K562 (cell line): ENCODE results near the gene RSRC1. TPM values are rescaled to one million over a fixed set of nuclear protein-coding genes. Genes with fewer than 3 reads are reported as not detected.

Experiments used
- ATF3 ChIP-seq, 2 experiments: fragments of 450-650 bp in 1 of 2; sonication (generic) in 1 of 2; formaldehyde crosslinking in 1 of 2; IDR thresholded peaks in 1 of 2; conservative IDR thresholded peaks in 1 of 2; 2 replicates each; pipeline versions ENCODE4 v1.6.1 to v1.8.1; 2016 to 2023; ENCODE audit warnings: mild to moderate bottlenecking in 2 of 2, moderate library complexity in 2 of 2, inconsistent platforms in 1 of 2, missing genetic modification reagents in 1 of 2
- BRF1 ChIP-seq: IDR thresholded peaks from 3 replicates; pipeline ENCODE4 v1.6.1; 2011; ENCODE audit warnings: borderline replicate concordance, mild to moderate bottlenecking; ENCODE audit not compliant: insufficient read length; ENCODE audit errors: extremely low read depth
- CEBPG ChIP-seq, 3 experiments: fragments of 200-800 bp in 1 of 3; sonication (Bioruptor generic) in 1 of 3; sonication (generic) in 1 of 3; formaldehyde crosslinking in 1 of 3; IDR thresholded peaks in 2 of 3; conservative IDR thresholded peaks in 1 of 3; 2 replicates each; pipeline versions ENCODE4 v1.6.1 to v1.8.0; 2016 to 2022; ENCODE audit warnings: missing compliant biosample characterization in 2 of 3, missing genetic modification characterization in 2 of 3, mild to moderate bottlenecking in 1 of 3, missing genetic modification reagents in 1 of 3
- FOXA1 ChIP-seq: fragments of 450-650 bp; IDR thresholded peaks from 2 replicates; pipeline ENCODE4 v1.6.1; 2016; ENCODE audit warnings: mild to moderate bottlenecking, borderline replicate concordance
- HINFP ChIP-seq: fragments of 450-650 bp; conservative IDR thresholded peaks from 2 replicates; pipeline ENCODE4 v1.6.1; 2016; ENCODE audit warnings: missing genetic modification characterization, low read depth, mild to moderate bottlenecking, control low read depth, missing compliant biosample characterization
- IFI16 ChIP-seq: fragments of 250-450 bp; sonication (Bioruptor Pico); IDR thresholded peaks from 2 replicates; pipeline ENCODE4 v2.1.2; 2022; ENCODE audit warnings: mild to moderate bottlenecking, inconsistent platforms
- KAT7 ChIP-seq: sonication (generic); formaldehyde crosslinking; IDR thresholded peaks from 2 replicates; pipeline ENCODE4 v1.8.0; 2022; ENCODE audit warnings: missing genetic modification reagents, mild to moderate bottlenecking, borderline replicate concordance
- MXD1 ChIP-seq: fragments of 250-450 bp; sonication (Bioruptor Pico); IDR thresholded peaks from 2 replicates; pipeline ENCODE4 v1.8.0; 2021; ENCODE audit warnings: borderline replicate concordance, mild to moderate bottlenecking, moderate library complexity; ENCODE audit not compliant: poor library complexity, severe bottlenecking
- NR2C1 ChIP-seq, 2 experiments: fragments of 450-650 bp; IDR thresholded peaks; 2 replicates each; pipeline ENCODE4 v1.6.1; 2017; ENCODE audit warnings: mild to moderate bottlenecking in 2 of 2, antibody characterized with exemption in 1 of 2, inconsistent platforms in 1 of 2, missing compliant biosample characterization in 1 of 2, missing genetic modification characterization in 1 of 2
- PML ChIP-seq: IDR thresholded peaks from 2 replicates; pipeline ENCODE4 v1.6.1; 2012; ENCODE audit warnings: low read length, inconsistent platforms
- PTRF ChIP-seq: fragments of 450-650 bp; IDR thresholded peaks from 2 replicates; pipeline ENCODE4 v1.6.1; 2016; ENCODE audit warnings: mild to moderate bottlenecking, missing genetic modification characterization, missing compliant biosample characterization
- RREB1 ChIP-seq: fragments of 250-450 bp; sonication (Bioruptor Pico); IDR thresholded peaks from 2 replicates; pipeline ENCODE4 v1.4.0; 2020
- SMARCA4 ChIP-seq: fragments of 450-650 bp; IDR thresholded peaks from 2 replicates; pipeline ENCODE4 v1.6.1; 2016
- STAT5B ChIP-seq: fragments of 250-450 bp; sonication (Bioruptor Pico); IDR thresholded peaks from 2 replicates; pipeline ENCODE4 v1.8.0; 2021; ENCODE audit warnings: mild to moderate bottlenecking, inconsistent platforms
- TRIM24 ChIP-seq, 2 experiments: fragments of 450-650 bp; IDR thresholded peaks; 2 replicates each; pipeline ENCODE4 v1.6.1; 2016
- ZBTB43 ChIP-seq: sonication (generic); formaldehyde crosslinking; IDR thresholded peaks from 2 replicates; pipeline ENCODE4 v1.8.0; 2023; ENCODE audit warnings: mild to moderate bottlenecking, missing genetic modification reagents
- polyA plus RNA-seq, 8 experiments: library from polyadenylated mRNA; depleted of rRNA in 4 of 8; stranded (reverse) in 5 of 8; unstranded in 3 of 8; fragments of >200 nt; fragmentation: Nextera tagmentation in 2 of 8; fragmentation: Illumina TruSeq in 1 of 8; extraction: Ambion mirVana in 2 of 8; extraction: Trizol in 1 of 8; gene quantifications; 2 replicates each; pipeline versions ENCODE4 v1.2.1 to v1.2.3, GENCODE V29; 2011 to 2014; ENCODE audit warnings: inconsistent platforms in 1 of 8, missing spikeins in 1 of 8
- total RNA-seq, 7 experiments: library from RNA; depleted of rRNA in 6 of 7; stranded (reverse); fragments of >200 nt in 6 of 7; fragmentation: Illumina TruSeq in 2 of 7; extraction: Trizol in 2 of 7; gene quantifications; 2 replicates each; pipeline versions ENCODE4 v1.2.1 to v1.2.3, GENCODE V29; 2011 to 2021; ENCODE audit warnings: low replicate concordance in 1 of 7

Gene RSRC1
- total and polyA plus RNA-seq, 9 of the 15 experiments (the other 6 are each of a cell fraction or from before 2014, with no cell fraction given) = 19.3 to 128 (median 75.5) TPM

- TF ChIP-seq RREB1 (CRISPR knock-in tag) = no peak
- TF ChIP-seq PTRF (tag) = no peak
- peak; percentile 89 for TF ChIP-seq SMARCA4
- no peak for TF ChIP-seq CEBPG (CRISPR knock-in tag; IDR thresholded peaks at IDR 0.05)
- TF ChIP-seq CEBPG (tag; conservative IDR thresholded peaks at IDR 0.05 in 1 of 2, IDR thresholded peaks at IDR 0.05 in 1 of 2) = peak; percentile 38 to 50; a peak in 2 of 4 replicates
- TF ChIP-seq MXD1 (CRISPR knock-in tag) = no peak
- TF ChIP-seq BRF1 = no peak
- TF ChIP-seq HINFP = no peak
- TF ChIP-seq NR2C1 (IDR thresholded peaks at IDR 0.05) = no peak
- TF ChIP-seq NR2C1 (tag; IDR thresholded peaks at IDR 0.05) = no peak
- no peak for TF ChIP-seq STAT5B (CRISPR knock-in tag)
- peak; percentile 7 to 44; a peak in 1 of 4 replicates for TF ChIP-seq TRIM24 (IDR thresholded peaks at IDR 0.05)
- 0 out of 2 replicates have a peak, but pooled peaks have one; percentile 16 for TF ChIP-seq ATF3 (IDR thresholded peaks at IDR 0.05)
- no peak for TF ChIP-seq ATF3 (CRISPR knock-in tag; conservative IDR thresholded peaks at IDR 0.05)
- peak; percentile 70 for TF ChIP-seq FOXA1
- TF ChIP-seq KAT7 (CRISPR knock-in tag) = no peak
- no peak for TF ChIP-seq ZBTB43 (CRISPR knock-in tag)
- TF ChIP-seq IFI16 (CRISPR knock-in tag) = no peak
- TF ChIP-seq PML = peak; percentile 82
Measured at GRCh38 chr3:158407844-158408517, 298.1 kb downstream of the RSRC1 start (continued).
